Endodermal cell (in vitro differentiated cells): ENCODE measurements around the gene ANKS1B. TPM values are rescaled to one million over a fixed set of nuclear protein-coding genes. Genes with fewer than 3 reads are reported as not detected.

ENCODE experiments used
- DNase-seq: peaks from one replicate; pipeline ENCODE4 v3.0.0-alpha.2; 2017
- H3K27ac ChIP-seq: 2 replicates; pipeline ENCODE4 v1.5.1; 2013; ENCODE audit warnings: mild to moderate bottlenecking, low read depth, low read length, moderate library complexity
- H3K27me3 ChIP-seq: 2 replicates; pipeline ENCODE4 v1.6.1; 2013; ENCODE audit warnings: mild to moderate bottlenecking, low read length, moderate library complexity; ENCODE audit not compliant: insufficient read depth, control insufficient read depth, poor library complexity, severe bottlenecking
- H3K36me3 ChIP-seq: 2 replicates; pipeline ENCODE4 v1.7.0; 2013; ENCODE audit warnings: mild to moderate bottlenecking, low read length, moderate library complexity; ENCODE audit not compliant: control insufficient read depth, insufficient read depth
- H3K4me1 ChIP-seq: one replicate; pipeline ENCODE4 v1.7.0; 2013; ENCODE audit warnings: low read length; ENCODE audit not compliant: control insufficient read depth, insufficient read depth
- H3K4me3 ChIP-seq: 2 replicates; pipeline ENCODE4 v1.5.1; 2013; ENCODE audit warnings: mild to moderate bottlenecking, low read length, moderate library complexity
- H3K9ac ChIP-seq: 2 replicates; pipeline ENCODE4 v1.6.1; 2013; ENCODE audit warnings: mild to moderate bottlenecking, low read length, moderate library complexity; ENCODE audit not compliant: poor library complexity, severe bottlenecking; ENCODE audit errors: extremely low read depth
- H3K9me3 ChIP-seq: 2 replicates; pipeline ENCODE4 v1.6.1; 2013; ENCODE audit warnings: mild to moderate bottlenecking, low read length, moderate library complexity; ENCODE audit not compliant: control insufficient read depth
- H3K27ac Mint-ChIP-seq: 2 replicates; pipeline ENCODE4 v1.8.0; 2020; ENCODE audit warnings: mixed read lengths
- H3K27me3 Mint-ChIP-seq: 2 replicates; pipeline ENCODE4 v1.8.0; 2021; ENCODE audit warnings: mild to moderate bottlenecking, mixed read lengths; ENCODE audit not compliant: insufficient read depth
- H3K36me3 Mint-ChIP-seq: 2 replicates; pipeline ENCODE4 v1.8.0; 2020; ENCODE audit warnings: low read depth, mixed read lengths
- H3K4me1 Mint-ChIP-seq: 2 replicates; pipeline ENCODE4 v1.8.0; 2020; ENCODE audit warnings: mixed read lengths
- H3K4me3 Mint-ChIP-seq: 2 replicates; pipeline ENCODE4 v1.8.0; 2020; ENCODE audit warnings: mild to moderate bottlenecking, moderate library complexity, mixed read lengths
- H3K9me3 Mint-ChIP-seq: 2 replicates; pipeline ENCODE4 v1.8.0; 2020; ENCODE audit warnings: mild to moderate bottlenecking, mixed read lengths
- CTCF ChIP-seq: fragments of 200-600 bp; sonication (generic); conservative IDR thresholded peaks from 2 replicates; pipeline ENCODE4 v1.5.0; 2021; ENCODE audit warnings: antibody characterized with exemption, mild to moderate bottlenecking
- WGBS, 2 experiments: methylation state at CpG; one replicate each; pipeline versions ENCODE4 v1.1.5 to v1.1.7; 2013; ENCODE audit warnings: missing lambda C conversion rate in 2 of 2, mixed read lengths in 1 of 2; ENCODE audit not compliant: insufficient coverage in 1 of 2, insufficient read length in 1 of 2; 5-methylcytosine and 5-hydroxymethylcytosine counted together
- total RNA-seq, 2 donors: library from RNA; stranded (reverse); fragmentation: NEBNext Ultra II Directional in 1 of 2; extraction: Animal tissue kit (Norgen Biotek cat#: 25700) in 1 of 2; gene quantifications; 2 replicates in 1 of 2; 3 replicates in 1 of 2; pipeline ENCODE4 v1.2.1, GENCODE V29; 2021

The ANKS1B gene
- total RNA-seq, 2 donors from 2014 or later = 28.5 to 65.8 TPM

GRCh38 chr12:99704036-99704435 lies 280.7 kb downstream of the ANKS1B start:
- Histone ChIP-seq H3K4me3 (no peak overlapping the region), H3K9me3 (no peaks in the 10 kb centered on the region), H3K27ac (no peak overlapping the region), H3K4me1 (no peaks in the 10 kb centered on the region), H3K9ac (no peak overlapping the region), H3K36me3 (no peaks in the 10 kb centered on the region), H3K27me3 (no peaks in the 10 kb centered on the region)
- no peak for TF ChIP-seq CTCF
- Mint-ChIP-seq H3K27me3 (no peaks in the 10 kb centered on the region), H3K36me3 (no peaks in the 10 kb centered on the region), H3K27ac (no peak overlapping the region), H3K4me1 (no peaks in the 10 kb centered on the region), H3K4me3 (no peak overlapping the region), H3K9me3 (no peaks in the 10 kb centered on the region)
- DNase-seq = no peak
- WGBS, 2 experiments = 79% methylated on average over 1 of the region's 1 CpG; no CpG with 5 or more reads in 1 of the 2 experiments

- H3K36me3 Mint-ChIP-seq = peaks cover 2% of the 10 kb centered on the region
Measured at GRCh38 chr12:99700032-99700431, 284.7 kb downstream of the ANKS1B start.

GRCh38 chr12:99695050-99695449 lies 289.7 kb downstream of the ANKS1B start:
- Histone ChIP-seq H3K36me3 (no peaks in the 10 kb centered on the region), H3K9ac (no peak overlapping the region), H3K4me3 (no peak overlapping the region), H3K4me1 (no peaks in the 10 kb centered on the region), H3K9me3 (peaks cover 8% of the 10 kb centered on the region), H3K27ac (no peak overlapping the region), H3K27me3 (no peaks in the 10 kb centered on the region)
- H3K27me3 Mint-ChIP-seq = no peaks in the 10 kb centered on the region
- H3K9me3 Mint-ChIP-seq = peaks cover 7% of the 10 kb centered on the region
- no peak for DNase-seq
- no peak for TF ChIP-seq CTCF
- H3K36me3 Mint-ChIP-seq = peaks cover 2% of the 10 kb centered on the region
- no peak overlapping the region for H3K27ac Mint-ChIP-seq
- 95 to 100% methylated on average over 1 of the region's 2 CpGs for WGBS, 2 experiments
- H3K4me3 Mint-ChIP-seq = no peak overlapping the region
- H3K4me1 Mint-ChIP-seq = no peaks in the 10 kb centered on the region

More at GRCh38 chr12:99700032-99700431, 284.7 kb downstream of the ANKS1B start:
- TF ChIP-seq CTCF = no peak
- DNase-seq = no peak
- H3K4me3 Mint-ChIP-seq = no peak overlapping the region
- Histone ChIP-seq H3K9ac (no peak overlapping the region), H3K27ac (no peak overlapping the region), H3K27me3 (no peaks in the 10 kb centered on the region), H3K4me3 (no peak overlapping the region), H3K4me1 (no peaks in the 10 kb centered on the region), H3K36me3 (no peaks in the 10 kb centered on the region), H3K9me3 (no peaks in the 10 kb centered on the region)
- peaks cover 2% of the 10 kb centered on the region for H3K9me3 Mint-ChIP-seq
- no peaks in the 10 kb centered on the region for H3K27me3 Mint-ChIP-seq
- H3K27ac Mint-ChIP-seq = no peak overlapping the region
- H3K4me1 Mint-ChIP-seq = no peaks in the 10 kb centered on the region
